GM21528 (cell line): ENCODE results near the gene CCL26.

Experiments
- ATAC-seq: cut with Tn5 transposase; IDR thresholded peaks from one replicate; pipeline ENCODE4 v1.9.1; 2021; ENCODE audit warnings: mild to moderate bottlenecking, moderate library complexity; ENCODE audit not compliant: unreplicated experiment, low FRiP score

The CCL26 gene, protein sequence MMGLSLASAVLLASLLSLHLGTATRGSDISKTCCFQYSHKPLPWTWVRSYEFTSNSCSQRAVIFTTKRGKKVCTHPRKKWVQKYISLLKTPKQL

DNA sequence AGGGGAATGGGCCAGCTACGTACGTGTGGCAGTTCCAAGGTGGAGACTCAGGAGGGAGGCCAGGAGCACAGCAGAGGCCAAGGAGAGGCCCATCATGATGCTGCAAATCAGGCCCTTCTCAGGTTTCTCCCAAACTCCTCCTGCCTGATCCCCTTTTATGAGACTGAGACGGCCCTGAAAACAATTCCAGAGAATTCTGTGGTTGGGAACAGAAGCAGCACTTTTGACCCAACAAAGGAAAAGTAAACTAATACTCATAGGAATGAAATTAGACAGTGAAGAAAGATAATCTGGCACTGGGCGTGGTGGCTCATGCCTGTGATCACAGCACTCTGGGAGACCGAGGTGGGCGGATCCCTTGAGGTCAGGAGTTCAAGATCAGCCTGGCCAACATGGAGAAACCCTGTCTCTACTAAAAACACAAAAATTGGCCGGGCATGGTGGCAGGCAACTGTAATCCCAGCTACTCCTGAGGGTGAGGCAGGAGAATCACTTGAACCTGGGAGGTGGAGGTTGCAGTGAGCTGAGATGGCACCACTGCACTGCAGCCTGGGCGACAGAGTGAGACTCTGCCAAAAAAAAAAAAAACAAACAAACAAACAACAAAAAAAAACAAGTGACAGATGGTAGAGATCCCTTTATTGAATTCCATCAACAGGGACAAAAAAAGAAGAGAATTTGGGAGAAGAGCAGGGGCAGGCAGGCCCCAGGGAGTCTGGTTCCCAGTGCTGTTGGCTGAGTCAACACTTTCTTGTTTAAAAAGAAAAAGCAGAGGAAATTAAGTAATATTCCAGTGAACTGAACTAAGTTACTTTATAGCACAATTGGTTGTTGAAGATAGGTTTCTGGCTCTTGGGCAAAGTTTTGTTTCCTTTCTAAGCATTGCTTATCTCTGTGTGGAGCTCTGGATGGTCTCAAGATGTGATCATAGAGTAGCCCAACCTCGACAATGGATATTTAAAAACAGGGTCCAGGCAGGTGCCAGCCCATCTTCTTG is at the start of gene CCL26:
Gene CCL26 (minus strand): TSS at position 131 of the 997 bp plus-strand sequence. CDS start 35 bp downstream, at position 96.
- ATAC-seq = no peak

DNA sequence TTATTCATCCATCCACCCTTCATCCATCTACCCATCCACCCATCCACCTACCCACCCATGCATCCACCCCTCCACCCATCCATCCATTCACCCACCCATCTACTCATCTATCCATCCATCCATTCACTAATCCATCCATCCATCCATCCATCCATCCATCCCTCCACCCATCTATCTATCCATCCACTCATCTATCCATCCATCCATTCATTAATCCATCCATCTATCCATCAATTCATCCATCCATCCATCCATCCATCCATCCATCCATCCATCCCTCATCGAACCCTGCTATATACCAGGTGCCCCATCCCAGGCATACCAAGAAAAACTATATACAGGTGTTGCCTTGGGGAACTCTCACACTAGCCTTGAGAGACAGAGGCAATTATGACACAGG is 48.7 kb upstream of the CCL26 start:
- ATAC-seq = no peak

DNA sequence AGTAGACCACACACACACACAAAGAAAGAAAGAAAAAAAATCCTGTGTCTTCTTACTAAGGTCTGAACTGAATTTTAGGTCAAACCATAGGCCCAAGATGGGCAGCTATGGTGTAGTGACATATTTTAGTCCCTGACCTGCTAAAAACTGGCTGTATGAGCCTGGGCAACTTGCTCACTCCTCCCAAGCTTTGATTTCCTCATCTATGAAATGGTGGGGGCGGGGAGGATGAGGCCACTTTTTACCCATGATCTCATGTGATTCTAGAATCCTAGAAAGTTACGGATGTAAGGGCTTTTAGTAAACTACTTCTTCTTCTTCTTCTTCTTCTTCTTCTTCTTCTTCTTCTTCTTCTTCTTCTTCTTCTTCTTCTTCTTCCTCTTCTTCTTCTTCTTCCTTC is 47.7 kb upstream of the CCL26 start:
- no peak for ATAC-seq

DNA sequence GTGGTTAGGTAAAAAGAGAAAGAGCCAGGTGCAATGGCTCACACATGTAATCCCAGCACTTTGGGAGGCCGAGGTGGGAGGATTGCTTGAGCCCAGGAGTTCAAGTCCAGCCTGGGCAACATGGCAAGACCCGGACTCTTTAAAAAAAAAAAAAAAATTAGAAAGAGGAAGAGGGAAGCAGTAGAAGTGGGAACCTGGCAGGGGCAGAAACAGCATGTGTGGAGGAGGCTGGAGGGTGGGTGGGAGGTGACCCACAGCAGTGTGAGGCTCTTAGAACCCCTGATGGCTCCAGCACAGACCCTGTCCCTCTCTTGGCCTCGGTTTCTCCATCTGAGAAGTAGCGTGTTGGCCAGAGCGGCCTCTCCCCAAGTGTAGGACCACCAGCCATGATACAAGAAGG is 46.5 kb upstream of the CCL26 start:
- ATAC-seq = no peak

DNA sequence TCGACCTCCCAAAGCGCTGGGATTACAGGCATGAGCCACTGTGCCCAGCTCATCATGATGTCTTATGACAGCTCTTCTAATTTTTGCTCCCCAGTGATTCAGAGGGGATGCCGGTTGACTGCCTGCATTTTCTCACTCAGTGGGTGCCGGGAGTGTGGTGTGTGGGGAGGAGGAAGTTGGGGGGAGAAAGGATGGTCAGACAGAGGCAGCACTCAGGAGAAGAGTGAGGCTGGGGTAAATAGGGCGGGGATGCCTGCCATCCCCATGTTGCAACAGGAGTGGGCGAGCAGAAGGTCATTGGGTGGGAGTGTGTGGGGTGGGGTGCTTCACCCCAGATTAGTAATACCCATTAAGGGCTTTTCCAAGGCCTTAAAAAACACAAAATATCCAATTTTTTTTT is 45.1 kb upstream of the CCL26 start:
- no peak for ATAC-seq

DNA sequence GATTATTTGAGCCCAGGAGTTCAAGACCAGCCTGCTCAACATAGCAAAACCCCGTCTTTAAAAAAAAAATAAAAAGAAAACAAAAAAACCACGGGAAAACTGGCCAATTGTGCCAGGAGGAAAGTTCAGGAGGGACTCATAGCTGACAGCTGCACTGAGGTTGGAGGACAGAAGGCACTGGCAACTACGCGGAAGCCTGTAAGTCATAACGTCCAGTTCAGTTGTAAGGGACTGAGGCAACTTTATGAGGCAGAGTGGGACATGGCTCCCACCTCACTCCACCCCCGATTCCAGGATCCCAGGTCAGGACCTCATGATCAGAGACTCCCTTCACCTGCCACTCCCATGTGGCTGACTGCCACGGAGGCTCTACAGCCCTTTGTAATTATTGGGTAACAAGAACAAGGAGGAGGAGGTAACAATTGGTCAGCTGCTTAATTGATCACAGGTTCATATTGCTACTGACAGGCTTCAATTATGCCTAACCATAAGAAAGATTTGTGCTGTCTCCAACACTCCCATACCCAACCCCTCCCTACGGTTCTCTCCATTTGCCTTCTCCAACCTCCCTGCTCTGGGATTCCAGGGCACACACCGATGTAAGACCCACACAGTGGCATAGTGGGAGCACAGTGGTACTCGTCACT is 43.5 kb upstream of the CCL26 start:
- ATAC-seq = no peak

DNA sequence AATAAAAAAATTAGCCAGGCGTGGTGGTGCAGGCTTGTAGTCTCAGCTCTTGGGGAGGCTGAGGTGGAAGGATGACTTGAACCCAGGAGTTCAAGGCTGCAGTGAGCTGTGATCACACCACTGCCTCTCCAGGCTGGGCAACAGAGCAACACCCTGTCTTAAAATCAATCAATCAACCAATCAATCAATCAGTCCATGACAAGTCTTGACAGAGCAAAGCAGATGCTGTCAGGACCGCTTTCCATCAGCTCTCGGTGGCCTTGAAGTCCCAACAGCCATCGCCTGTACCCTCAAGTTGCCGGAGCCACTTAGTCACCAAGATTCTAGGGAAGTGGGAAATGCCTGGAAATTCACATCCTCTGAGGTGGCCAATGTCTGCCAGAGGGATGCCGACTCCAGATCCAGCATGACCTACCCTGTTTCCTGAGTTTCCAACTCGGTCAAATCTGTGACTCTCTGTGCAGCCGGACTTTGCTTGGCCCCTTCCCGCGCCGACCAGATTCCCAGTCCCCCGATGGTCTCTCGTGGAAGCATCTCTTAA is 42.5 kb upstream of the CCL26 start:
- no peak for ATAC-seq

DNA sequence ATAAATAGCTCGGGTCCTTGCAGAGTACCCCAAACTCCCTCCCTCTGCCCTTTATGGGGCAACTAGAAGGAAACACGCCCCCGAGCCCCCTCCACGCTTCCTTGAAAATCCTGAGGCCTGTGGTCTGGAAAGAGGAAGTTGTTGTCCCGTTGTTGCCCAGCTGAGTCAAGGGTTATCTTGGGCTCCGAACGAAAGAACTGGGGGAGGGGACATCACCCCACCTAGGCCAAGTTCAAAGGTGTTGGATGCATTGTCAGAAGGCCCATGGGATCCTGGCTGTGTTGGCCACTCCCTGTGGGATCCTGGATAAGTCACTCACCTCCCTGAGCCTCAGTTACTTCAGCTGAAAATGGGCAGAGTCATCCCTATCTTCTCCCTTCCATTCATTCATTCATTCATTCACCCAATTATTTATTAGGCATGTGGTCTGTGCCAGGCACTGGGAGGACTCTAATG is 41.8 kb upstream of the CCL26 start, which contains the start of gene CCL24:
Gene CCL24 (minus strand): TSS at position 26 of the 456 bp plus-strand sequence. CDS start 91 bp downstream, outside the sequence.
- ATAC-seq = no peak

DNA sequence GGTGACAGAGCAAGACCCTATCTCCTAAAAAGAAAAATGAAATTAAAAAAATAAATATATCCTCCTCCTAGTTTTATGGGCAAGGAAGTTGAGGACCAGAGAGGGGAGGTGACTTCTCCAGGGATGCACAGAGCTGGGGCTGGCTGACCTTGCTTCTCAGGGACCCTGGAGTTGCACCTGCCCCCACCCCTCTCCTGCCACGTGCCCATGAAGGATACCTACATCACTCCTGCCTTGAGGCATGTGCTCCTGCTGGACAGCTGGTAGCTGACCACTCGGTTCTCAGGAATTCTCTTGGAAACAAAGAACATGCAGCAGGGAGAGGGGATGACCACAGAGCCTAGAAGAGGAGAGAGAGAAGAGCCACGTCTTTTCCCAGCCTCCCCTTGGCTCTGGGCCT is 41.1 kb upstream of the CCL26 start:
- ATAC-seq = no peak

DNA sequence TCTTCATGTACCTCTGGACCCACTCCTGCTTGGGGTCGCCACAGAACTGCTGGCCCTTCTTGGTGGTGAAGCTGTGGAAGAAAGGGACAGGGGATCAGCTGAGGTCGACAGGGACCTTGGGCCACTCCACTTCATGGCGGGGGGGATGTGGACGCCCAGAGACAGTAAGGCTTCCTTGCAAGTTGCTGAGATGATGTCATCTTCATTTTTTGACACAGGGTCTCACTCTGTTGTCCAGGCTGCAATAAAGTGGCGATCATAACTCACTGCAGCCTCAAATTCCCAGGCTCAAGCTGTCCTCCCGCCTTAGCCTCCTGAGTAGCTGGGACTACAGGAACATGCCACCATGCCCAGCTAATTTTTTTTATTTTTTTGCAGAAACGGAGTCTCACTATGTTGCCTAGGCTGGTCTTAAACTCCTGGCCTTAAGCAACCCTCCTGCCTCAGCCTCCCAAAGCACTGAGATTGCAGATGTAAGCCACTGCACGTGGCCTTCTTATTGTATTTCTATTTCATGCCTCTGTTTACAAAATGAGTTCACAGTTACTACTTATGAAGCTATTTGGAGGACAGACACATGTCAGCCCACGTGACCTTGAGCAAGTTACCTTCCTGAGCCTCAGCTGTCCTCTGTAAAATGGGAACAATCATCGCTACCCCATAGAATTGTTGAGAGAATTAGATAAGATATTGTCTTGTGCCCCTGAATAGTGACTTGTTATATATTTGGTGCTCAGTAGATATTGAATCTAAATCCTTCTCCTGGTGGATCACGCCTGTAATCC is 40.1 kb upstream of the CCL26 start:
- ATAC-seq = no peak

DNA sequence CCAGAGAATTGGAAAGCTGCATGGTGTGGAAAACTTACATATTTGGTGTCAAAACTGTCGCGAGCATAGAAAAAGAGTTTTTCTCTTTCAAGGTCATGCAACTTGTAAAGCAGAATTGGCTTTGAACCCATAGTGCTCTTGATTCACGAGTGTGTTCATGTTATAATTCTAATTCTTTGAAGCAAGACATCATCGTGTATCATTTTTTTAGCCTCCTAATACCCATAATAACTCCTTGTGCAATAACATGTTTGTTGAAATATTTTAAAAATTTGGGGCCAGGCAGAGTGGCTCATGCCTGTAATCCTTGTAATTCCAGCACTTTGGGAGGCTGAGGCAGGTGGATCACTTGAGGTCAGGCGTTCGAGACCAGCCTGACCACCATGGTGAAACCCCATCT is 37.4 kb upstream of the CCL26 start:
- no peak for ATAC-seq

DNA sequence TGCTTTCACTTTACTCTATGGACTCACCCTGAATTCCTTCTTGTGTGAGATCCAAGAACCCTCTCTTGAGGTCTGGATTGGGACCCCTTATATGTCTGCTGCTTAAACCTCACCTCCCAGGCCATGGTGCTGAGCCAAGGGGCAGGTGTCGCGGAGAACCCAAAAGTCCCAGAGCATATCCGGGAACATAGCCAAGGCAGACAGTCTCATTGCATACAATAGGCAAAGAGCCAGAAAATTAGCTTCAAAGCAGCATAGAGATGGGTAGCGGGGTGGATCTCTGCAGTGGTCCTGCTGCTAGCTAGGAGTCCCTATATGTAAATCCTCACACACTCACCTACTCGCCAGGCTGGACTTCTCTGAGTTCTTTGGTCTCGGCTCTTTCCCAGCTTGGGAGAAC is 36.1 kb upstream of the CCL26 start:
- ATAC-seq = no peak

DNA sequence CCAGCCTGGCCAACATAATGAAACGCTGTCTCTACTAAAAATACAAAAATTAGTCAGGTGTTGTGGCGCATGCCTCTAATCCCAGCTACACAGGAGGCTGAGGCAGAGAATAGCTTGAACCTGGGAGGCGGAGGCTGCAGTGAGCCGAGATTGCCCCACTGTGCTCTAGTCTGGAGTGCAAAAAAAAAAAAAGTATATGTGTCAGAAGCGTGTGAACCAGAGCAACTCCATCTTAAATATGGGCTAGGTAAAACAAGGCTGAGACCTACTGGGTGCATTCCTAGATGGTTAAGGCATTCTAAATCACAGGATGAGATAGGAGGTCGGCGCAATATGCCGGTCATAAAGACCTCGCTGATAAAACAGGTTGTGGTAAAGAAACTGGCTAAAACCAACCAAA is 35.4 kb upstream of the CCL26 start:
- no peak for ATAC-seq

DNA sequence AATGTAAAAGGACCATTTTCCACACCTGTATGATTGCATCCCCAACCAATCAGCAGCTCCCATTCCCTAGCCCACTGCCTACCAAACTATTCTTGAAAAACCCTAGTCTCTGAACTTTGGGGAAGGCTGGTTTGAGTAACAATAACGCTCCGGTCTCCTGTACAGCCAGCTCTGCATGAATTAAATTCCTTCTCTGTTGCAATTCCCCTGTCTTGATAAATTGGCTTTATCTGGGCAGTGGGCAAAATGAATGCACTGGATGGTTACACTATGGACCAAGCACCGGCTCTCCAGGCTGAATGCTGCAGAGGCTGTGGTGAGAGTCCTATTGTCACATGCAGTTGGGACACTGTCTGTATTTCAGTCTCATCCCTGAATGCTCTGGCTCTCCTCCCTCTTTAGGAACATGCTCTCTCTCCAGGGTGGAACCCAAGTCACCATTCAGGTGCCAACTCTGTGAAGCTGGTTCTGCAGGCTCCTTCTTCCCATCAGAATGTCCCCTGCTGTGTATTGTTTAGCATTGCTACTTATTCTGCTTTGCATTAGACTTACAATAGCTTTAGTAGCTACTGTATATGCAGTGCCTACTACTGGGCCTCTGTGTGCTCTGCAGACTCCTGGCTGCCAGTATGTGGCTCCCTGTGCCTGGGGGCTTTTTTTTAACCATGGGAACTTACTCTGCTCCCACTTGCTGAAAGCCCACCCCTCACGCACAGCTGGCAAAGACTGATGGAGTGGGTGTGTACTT is 34.7 kb upstream of the CCL26 start:
- no peak for ATAC-seq

DNA sequence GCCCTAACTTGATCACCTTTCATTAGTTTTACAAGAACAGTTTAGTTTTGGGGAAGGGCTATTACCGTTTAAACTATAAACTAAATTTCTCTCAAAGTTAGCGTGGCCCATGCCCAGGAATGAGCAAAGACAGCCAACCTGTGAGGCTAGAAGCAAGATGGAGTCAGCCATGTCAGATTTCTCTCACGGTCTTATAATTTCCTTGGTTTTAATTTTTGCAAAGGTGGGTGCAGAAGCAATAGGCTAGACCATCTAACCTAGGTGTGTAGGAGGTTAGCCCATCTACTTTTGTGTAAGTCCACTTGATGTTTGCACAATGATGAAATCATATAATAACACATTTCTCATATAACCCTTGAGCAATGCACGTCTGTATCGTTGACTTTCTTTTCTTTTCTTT is 32.7 kb upstream of the CCL26 start:
- no peak for ATAC-seq

DNA sequence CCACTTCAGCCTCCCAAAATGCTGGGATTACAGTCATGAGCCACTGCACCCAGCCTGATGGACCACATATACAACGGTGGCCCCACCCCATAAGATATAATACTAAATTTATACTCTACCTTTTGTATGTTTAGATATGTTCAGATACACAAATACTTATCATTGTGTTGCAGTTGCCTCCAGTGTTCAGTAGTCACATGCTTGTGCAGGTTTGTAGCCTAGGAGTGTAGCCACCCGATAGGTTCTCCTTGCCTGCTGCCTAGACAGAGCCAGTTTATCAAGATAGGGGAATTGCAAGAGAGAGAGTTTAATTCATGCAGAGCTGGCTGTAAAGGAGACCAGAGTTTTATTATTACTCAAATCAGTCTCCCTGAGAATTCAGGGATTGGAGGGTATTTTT is 32.0 kb upstream of the CCL26 start:
- ATAC-seq = no peak

DNA sequence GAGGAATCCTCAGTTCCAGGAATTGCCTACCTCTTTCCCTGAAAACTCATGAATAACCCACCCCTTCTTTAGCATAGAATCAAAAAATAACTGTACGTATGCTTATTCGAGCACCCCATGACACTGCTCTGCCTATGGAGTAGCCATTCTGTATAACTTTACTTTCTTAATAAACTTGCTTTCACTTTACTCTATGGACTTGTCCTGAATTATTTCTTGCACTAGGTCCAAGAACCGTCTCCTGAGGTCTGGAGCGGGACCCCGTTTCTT is 30.5 kb upstream of the CCL26 start:
- ATAC-seq = no peak

DNA sequence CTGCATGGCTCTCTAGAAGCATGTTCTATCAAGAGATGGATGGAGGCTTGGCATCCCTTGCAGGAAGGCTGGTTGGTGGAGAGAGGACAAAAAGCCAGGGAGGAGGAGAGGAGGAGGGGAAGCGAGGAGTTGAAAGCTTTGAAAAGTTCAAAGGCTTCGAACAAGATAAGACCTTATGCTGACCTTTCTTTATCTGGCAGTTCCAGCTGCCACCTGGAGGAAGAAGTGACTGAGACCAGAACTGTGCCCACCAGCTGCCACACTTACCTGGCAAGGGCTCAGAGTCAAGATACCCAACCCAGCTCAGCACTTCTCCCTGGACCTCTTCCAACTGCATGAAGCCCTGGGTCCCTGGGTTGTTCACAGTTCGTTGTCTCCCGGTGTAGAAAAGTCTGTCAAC is 26.8 kb upstream of the CCL26 start:
- ATAC-seq = no peak

DNA sequence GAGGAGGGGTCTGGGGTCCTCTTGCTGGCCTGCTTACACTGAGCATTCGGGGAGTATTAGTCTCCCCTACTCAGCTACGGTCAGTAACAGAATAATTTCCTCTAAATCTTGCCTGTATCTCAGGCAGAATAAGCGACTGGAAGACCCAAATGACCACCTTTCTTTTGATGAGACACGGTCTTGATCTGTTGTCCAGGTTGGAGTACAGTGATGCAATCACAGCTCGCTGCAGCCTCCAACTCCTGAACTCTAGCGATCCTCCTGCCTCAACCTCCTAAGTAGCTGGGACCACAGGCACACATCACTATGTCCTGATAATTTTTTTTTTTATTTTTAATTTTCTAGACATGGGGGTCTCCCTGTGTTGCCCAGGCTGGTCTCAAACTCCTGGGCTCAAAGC is 24.4 kb upstream of the CCL26 start:
- no peak for ATAC-seq

DNA sequence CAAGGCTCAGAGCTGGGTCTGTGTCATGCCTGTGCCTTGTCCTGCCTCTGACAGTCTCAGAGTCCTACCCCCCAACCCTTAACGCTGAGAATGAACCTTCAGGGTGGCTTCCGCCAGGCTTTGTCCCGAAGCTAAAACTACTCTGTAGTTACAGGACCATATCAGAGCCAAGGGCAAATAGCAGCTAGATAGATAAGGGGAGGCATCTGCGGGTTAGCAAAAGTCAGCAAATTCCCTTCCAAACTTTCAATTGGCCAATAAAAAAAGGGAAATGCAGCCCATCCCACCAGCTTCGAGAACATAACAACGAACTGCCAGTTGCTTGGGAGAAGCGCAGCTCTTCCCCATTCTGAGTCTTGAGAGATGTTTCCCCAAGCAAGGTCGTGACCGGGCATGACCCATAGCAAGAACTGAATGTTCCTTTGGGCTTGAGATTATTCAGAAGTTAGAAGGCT is 23.8 kb upstream of the CCL26 start:
- ATAC-seq = no peak
